DOHH2 (cell line): Measurements from ENCODE around the gene C10orf62.

ENCODE experiments used
- H3F3A ChIP-seq: fragments of 200-600 bp; sonication (generic), shearing (Covaris generic); 2 replicates; pipeline ENCODE4 v1.6.0; 2016; ENCODE audit warnings: antibody characterized with exemption, mild to moderate bottlenecking; ENCODE audit not compliant: control insufficient read depth, insufficient read depth
- H3K27ac ChIP-seq: fragments of 200-600 bp; sonication (generic); 2 replicates; pipeline ENCODE4 v1.5.1; 2014; ENCODE audit warnings: low read depth, mild to moderate bottlenecking, low read length, moderate library complexity
- H3K27me3 ChIP-seq: fragments of 200-600 bp; sonication (generic); 2 replicates; pipeline ENCODE4 v1.6.1; 2014; ENCODE audit warnings: mild to moderate bottlenecking, low read length, mixed read lengths; ENCODE audit not compliant: control insufficient read depth
- H3K36me3 ChIP-seq: fragments of 200-600 bp; sonication (generic); 2 replicates; pipeline ENCODE4 v1.6.1; 2014; ENCODE audit warnings: mild to moderate bottlenecking, low read length, moderate library complexity, mixed read lengths; ENCODE audit not compliant: control insufficient read depth
- H3K4me1 ChIP-seq: fragments of 200-600 bp; sonication (generic); 2 replicates; pipeline ENCODE4 v1.6.1; 2014; ENCODE audit warnings: mild to moderate bottlenecking, low read length, mixed read lengths; ENCODE audit not compliant: control insufficient read depth
- H3K4me2 ChIP-seq: fragments of 200-600 bp; sonication (generic); 2 replicates; pipeline ENCODE4 v1.6.0; 2014; ENCODE audit warnings: mild to moderate bottlenecking, low read length, moderate library complexity
- H3K4me3 ChIP-seq: fragments of 200-600 bp; sonication (generic); 2 replicates; pipeline ENCODE4 v1.5.1; 2014; ENCODE audit warnings: mild to moderate bottlenecking, low read length, mixed read lengths
- H3K79me2 ChIP-seq: fragments of 200-600 bp; sonication (generic); 2 replicates; pipeline ENCODE4 v1.6.1; 2014; ENCODE audit warnings: mild to moderate bottlenecking, low read length, mixed read lengths; ENCODE audit not compliant: control insufficient read depth
- H3K9me2 ChIP-seq: fragments of 200-600 bp; sonication (generic); replicated peaks from 2 replicates; pipeline ENCODE4 v1.6.1; 2014; ENCODE audit warnings: mild to moderate bottlenecking, low read length, mixed read lengths; ENCODE audit not compliant: control insufficient read depth
- H3K9me3 ChIP-seq: fragments of 200-600 bp; sonication (generic); 2 replicates; pipeline ENCODE4 v1.6.1; 2014; ENCODE audit warnings: antibody characterized with exemption, low read length, mixed read lengths; ENCODE audit not compliant: control insufficient read depth, insufficient read depth
- H4K20me1 ChIP-seq: fragments of 200-600 bp; sonication (generic); 2 replicates; pipeline ENCODE4 v1.6.0; 2014; ENCODE audit warnings: low read depth, mild to moderate bottlenecking, antibody characterized with exemption, low read length, moderate library complexity; ENCODE audit not compliant: control insufficient read depth, insufficient read depth
- CTCF ChIP-seq: fragments of 200-600 bp; sonication (generic); IDR thresholded peaks from one replicate; pipeline ENCODE4 v1.5.1; 2014; ENCODE audit warnings: antibody characterized with exemption, mild to moderate bottlenecking, low read depth, low read length; ENCODE audit not compliant: poor library complexity, severe bottlenecking
- EZH2phosphoT487 ChIP-seq: fragments of 200-600 bp; sonication (generic); IDR thresholded peaks from 2 replicates; pipeline ENCODE4 v1.6.1; 2017; ENCODE audit warnings: borderline replicate concordance, mild to moderate bottlenecking, antibody characterized with exemption, low read length, moderate library complexity, mixed read lengths

C10orf62 gene

GRCh38 chr10:97623277-97623676 is 33.8 kb downstream of the C10orf62 start:
- Histone ChIP-seq H4K20me1 (no peaks in the 10 kb centered on the region), H3K79me2 (no peaks in the 10 kb centered on the region), H3K9me3 (no peaks in the 10 kb centered on the region), H3K27me3 (no peaks in the 10 kb centered on the region), H3F3A (0 out of 2 replicates have a peak, but pooled peaks cover 1% of the 10 kb centered on the region), H3K36me3 (no peaks in the 10 kb centered on the region), H3K4me2 (no peak overlapping the region), H3K4me1 (no peaks in the 10 kb centered on the region), H3K4me3 (no peak overlapping the region), H3K27ac (no peak overlapping the region), H3K9me2 (no peaks in the 10 kb centered on the region)
- TF ChIP-seq EZH2phosphoT487 (no peak), CTCF (no peak)

GRCh38 chr10:97627731-97628130 is 38.2 kb downstream of the C10orf62 start:
- H3K4me1 ChIP-seq: peaks cover 6% of the 10 kb centered on the region
- H3F3A ChIP-seq: 0 out of 2 replicates have a peak, but pooled peaks cover 3% of the 10 kb centered on the region
- no peaks in the 10 kb centered on the region for H3K27me3 ChIP-seq
- no peak for TF ChIP-seq EZH2phosphoT487
- TF ChIP-seq CTCF: no peak
- no peaks in the 10 kb centered on the region for H3K9me3 ChIP-seq
- no peaks in the 10 kb centered on the region for H4K20me1 ChIP-seq
- no peak overlapping the region for H3K4me2 ChIP-seq
- no peaks in the 10 kb centered on the region for H3K9me2 ChIP-seq
- peaks cover 5% of the 10 kb centered on the region; the same call in 1 of the 2 replicates for H3K79me2 ChIP-seq
- H3K36me3 ChIP-seq: no peaks in the 10 kb centered on the region
- no peak overlapping the region for H3K27ac ChIP-seq
- no peak overlapping the region for H3K4me3 ChIP-seq

- Histone ChIP-seq H3K79me2 (peaks cover 6% of the 10 kb centered on the region; the same call in 1 of the 2 replicates), H3K9me3 (no peaks in the 10 kb centered on the region), H3F3A (0 out of 2 replicates have a peak, but pooled peaks cover 3% of the 10 kb centered on the region), H3K27me3 (no peaks in the 10 kb centered on the region), H3K4me3 (no peak overlapping the region), H4K20me1 (no peaks in the 10 kb centered on the region), H3K4me2 (no peak overlapping the region), H3K36me3 (no peaks in the 10 kb centered on the region), H3K9me2 (no peaks in the 10 kb centered on the region), H3K4me1 (peaks cover 6% of the 10 kb centered on the region), H3K27ac (no peak overlapping the region)
- TF ChIP-seq CTCF (no peak), EZH2phosphoT487 (no peak)
Measured at GRCh38 chr10:97628228-97628627, 38.7 kb downstream of the C10orf62 start.
